ENCODE results near the gene INMT.

INMT gene

GRCh38 chr7:30752979-30753378, 1.0 kb downstream of the INMT start:
- DNase-seq (ENCODE audit: low read depth) = no peak

GRCh38 chr7:30754315-30754877, 2.5 kb downstream of the INMT start:
- DNase-seq (ENCODE audit: low read depth) = no peak

- no peak for DNase-seq (ENCODE audit: low read depth)
Measured at GRCh38 chr7:30755384-30756154, 3.6 kb downstream of the INMT start.

GRCh38 chr7:30757342-30757692, 5.4 kb downstream of the INMT start:
- DNase-seq (ENCODE audit: low read depth) = no peak

- no peak for DNase-seq (ENCODE audit: low read depth)
Measured at GRCh38 chr7:30760514-30761213, 8.7 kb downstream of the INMT start.

GRCh38 chr7:30761214-30762156, 9.6 kb downstream of the INMT start:
- DNase-seq (ENCODE audit: low read depth) = no peak

- DNase-seq (ENCODE audit: low read depth) = no peak
Measured at GRCh38 chr7:30764030-30764975, 12.4 kb downstream of the INMT start.

GRCh38 chr7:30765408-30765807, 13.5 kb downstream of the INMT start:
- no peak for DNase-seq (ENCODE audit: low read depth)

- DNase-seq (ENCODE audit: low read depth) = no peak
Measured at GRCh38 chr7:30770845-30771173, 18.9 kb downstream of the INMT start.

- DNase-seq (ENCODE audit: low read depth) = peak; percentile 45
Measured at GRCh38 chr7:30771174-30771879, 19.4 kb downstream of the INMT start, which contains the start of gene MINDY4. MINDY4 (plus strand) TSS chr7:30771417; CDS start chr7:30771494, 77 bp downstream.

- DNase-seq (ENCODE audit: low read depth) = no peak
Measured at GRCh38 chr7:30771880-30772425, 20.0 kb downstream of the INMT start.

- DNase-seq (ENCODE audit: low read depth) = no peak
Measured at GRCh38 chr7:30772984-30773383, 21.0 kb downstream of the INMT start.

- DNase-seq (ENCODE audit: low read depth) = no peak
Measured at GRCh38 chr7:30775992-30776391, 24.1 kb downstream of the INMT start.

- no peak for DNase-seq (ENCODE audit: low read depth)
Measured at GRCh38 chr7:30776971-30777370, 25.0 kb downstream of the INMT start.

- no peak for DNase-seq (ENCODE audit: low read depth)
Measured at GRCh38 chr7:30778255-30779025, 26.5 kb downstream of the INMT start.

GRCh38 chr7:30779574-30779973, 27.6 kb downstream of the INMT start:
- no peak for DNase-seq (ENCODE audit: low read depth)

GRCh38 chr7:30780941-30781340, 29.0 kb downstream of the INMT start:
- DNase-seq (ENCODE audit: low read depth) = no peak

- no peak for DNase-seq (ENCODE audit: low read depth)
Measured at GRCh38 chr7:30782690-30783089, 30.8 kb downstream of the INMT start.

- DNase-seq (ENCODE audit: low read depth) = no peak
Measured at GRCh38 chr7:30785786-30786185, 33.9 kb downstream of the INMT start.

Data from activated T-cell treated with anti-CD3 and anti-CD28 coated beads for 1 hour (primary cell).